Fibroblast of skin of abdomen (primary cell): Measurements from ENCODE around the gene DNAJC7.
"Not testable (repeated sequence)": the region's sequence is repeated elsewhere in the genome, so short reads cannot be mapped to it uniquely, and the experiment has no call there.

Source experiments
- DNase-seq: peaks from one replicate; pipeline ENCODE4 v3.0.0-alpha.2; 2013

The DNAJC7 gene

DNA sequence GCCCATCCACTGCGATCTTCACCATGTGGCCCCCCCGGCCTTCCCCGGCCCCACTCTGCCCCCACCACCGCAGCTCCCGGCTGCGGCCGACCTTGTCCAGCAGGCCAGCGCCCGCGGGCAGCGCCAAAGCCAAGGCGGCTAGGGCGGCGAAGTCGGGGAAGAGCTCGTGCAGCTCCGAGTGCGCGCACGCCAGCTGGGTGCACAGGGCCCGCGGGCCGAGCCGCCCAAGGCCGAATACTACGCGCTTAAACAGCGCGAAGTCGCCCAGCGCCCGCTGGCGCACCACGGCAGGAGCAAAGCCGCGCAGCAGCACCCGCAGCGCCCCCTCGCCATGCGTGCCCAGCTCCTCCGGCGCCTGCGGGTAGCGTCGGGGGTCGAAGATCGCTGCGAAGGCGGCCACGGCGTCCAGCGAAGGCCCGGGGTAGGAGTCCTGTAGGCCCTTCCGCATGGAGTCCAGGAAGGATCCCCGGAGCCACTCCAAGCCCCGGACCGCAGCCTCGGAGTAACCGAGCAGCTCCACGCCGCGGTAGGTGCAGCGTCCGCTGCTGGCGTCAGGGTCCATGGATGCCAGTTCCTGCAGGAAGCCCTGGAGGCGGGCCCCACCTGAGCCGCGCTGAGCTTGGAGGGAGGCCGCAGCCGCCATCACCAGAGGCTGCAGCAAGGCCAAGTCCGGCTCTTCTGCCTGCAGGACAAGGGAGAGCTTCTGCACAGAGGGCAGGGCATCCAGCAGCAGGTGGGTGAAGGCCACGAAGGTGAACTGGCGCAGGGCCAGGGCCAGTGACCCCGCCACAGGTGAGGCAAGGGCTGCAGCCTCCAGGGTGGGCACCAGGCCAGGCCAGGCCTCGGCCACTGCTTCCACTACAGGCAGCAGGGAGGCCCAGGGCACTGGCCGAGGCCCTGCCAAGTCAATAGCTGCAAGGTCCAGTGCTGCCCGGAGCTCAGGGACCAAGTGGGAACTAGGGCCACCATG lies 22.8 kb upstream of the DNAJC7 start:
- no peak for DNase-seq

DNA sequence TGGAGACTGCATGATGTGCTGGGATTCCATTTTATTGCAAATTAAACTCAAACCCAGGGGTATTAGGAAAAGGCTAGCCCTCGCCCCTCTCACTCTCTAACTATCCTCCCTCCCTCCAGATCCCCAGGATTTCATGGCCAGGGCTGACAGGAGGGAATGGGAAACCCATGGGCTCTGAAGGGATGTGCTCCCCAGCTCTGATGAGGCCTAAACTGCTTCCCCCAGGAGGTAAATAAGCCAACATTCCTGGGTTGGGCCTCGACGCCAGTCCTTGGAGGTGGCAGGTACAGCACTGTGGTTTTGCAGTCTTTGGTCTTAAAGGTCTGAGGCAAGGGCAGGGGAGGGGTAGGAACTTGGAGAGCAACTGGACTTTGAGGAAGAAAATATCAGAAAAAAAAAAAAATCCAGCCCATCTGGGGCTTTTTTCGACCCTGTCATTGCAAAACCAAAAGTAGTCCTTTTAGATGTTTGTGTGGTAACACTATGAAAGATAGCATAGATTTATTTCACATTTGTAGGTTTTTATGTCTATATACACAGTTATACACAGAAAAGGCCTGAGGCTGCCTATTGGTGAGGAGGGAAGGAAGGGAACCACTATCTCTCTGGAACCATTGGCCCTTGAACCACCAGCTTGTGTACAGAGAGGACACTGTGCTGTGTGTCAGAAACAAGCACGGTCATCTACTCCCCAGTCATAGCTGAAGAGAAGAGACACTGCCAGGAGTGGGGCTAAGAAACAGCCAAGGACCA lies 21.2 kb upstream of the DNAJC7 start:
- no peak for DNase-seq

DNA sequence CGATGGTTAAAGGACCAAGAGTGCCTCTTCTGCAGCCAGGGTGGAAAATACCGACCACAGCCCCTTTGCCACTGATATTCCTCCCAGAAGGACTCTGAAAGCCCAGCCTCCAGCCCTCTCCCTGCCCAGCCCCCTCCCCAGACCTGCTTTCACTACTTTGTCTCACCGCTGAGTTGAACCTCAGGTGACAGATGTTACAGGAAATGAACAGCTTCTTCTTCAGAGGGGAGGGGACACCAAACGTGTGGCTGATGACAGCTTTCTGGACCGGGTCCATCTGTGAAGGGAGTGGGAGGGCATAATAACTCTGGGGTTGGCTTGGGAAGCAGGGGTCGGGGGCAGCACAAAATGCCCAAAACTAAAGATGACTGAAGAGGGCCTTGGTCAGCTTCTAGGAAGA lies 16.8 kb upstream of the DNAJC7 start:
- no peak for DNase-seq

DNA sequence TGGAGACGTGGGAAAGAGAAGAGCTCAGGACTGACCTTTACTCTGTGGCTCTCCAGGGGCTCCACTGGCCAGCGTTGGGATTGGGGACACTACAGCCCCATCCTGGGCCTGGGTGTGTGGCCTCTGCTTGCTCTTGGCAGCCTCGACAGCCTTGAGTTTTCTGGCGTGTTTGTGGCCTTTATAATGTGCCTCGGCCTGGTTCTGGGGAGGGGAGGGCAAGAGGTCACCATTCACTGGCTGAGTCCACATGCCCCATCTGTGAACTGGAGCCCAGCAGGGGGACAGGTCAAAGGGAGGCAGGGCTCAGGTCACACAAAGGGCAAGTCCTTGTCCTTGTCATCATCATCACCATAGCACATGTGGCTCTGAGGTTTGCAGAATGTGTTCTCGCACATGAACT lies 14.3 kb upstream of the DNAJC7 start:
- no peak for DNase-seq

DNA sequence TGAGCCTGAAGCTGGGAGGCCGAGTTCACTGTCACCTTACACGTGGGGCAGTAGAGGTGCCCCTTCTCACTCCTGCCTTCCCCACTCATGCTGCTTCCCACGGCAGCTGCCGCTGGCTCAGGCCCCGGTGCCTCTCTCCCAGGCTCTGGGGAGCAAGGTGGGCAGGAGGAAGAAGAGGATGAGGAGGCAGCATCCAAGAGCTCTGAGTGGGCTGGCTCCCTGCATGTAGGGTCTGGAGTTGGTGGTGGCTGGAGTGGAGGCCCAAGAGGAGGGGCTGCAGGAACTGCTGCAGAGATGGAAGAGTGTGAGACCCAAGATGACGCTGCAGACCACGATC lies 11.5 kb upstream of the DNAJC7 start:
- DNase-seq: no peak

DNA sequence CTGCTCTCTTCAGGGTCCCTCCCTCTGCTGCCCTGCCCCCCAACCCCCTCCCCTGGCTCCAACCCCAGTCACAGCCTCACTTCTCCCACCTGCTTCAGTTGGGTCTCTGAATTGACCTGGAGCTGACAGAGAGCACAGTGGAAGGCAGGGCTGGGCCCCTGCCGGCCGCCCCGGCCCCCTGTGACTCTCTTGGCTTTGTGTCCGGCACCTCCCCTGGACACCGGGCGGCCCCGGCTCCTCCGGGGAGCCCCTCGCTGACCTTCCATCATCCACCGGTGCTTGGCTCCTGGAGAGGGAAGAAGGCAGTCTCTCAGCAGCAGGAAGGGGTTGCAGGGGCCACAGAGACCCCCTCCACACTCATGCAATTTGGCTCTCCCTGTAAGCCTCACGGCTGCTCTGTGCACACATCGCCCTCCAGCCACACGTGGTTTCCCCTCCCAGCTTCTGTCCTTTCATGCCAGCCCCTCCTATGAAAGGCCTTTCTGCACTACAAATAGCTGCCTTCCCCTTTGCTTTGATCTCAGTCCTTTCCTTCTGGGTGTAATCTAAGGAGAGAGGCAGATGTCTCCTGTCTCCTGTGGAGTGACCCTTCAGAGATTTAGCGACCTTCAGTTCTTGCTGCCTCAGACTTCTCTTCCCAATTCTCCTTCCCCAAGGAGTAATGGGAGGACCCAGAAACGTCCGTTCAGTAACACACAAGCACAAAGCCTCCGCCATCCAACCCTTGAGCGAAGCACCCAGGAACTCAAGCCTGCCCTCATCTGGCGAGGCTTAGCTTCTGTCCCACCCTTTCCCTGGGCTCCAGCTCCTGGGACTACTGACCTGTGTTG lies 10.9 kb upstream of the DNAJC7 start:
- DNase-seq: no peak

DNA sequence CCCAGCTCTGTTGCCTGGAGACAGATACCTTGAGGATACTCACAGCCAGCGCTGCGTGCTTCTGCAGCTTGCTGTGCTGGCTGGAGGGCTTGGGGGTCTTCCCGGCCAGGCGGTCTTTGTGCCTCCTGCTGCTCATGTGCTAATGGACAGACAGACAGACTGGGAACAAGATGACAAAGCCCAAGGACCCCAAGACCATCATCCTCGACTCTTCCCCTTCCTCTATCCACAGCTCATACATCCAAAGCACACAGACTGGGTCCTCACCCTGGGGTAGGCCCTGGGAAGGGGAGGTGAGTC lies 10.3 kb upstream of the DNAJC7 start:
- DNase-seq: no peak

DNA sequence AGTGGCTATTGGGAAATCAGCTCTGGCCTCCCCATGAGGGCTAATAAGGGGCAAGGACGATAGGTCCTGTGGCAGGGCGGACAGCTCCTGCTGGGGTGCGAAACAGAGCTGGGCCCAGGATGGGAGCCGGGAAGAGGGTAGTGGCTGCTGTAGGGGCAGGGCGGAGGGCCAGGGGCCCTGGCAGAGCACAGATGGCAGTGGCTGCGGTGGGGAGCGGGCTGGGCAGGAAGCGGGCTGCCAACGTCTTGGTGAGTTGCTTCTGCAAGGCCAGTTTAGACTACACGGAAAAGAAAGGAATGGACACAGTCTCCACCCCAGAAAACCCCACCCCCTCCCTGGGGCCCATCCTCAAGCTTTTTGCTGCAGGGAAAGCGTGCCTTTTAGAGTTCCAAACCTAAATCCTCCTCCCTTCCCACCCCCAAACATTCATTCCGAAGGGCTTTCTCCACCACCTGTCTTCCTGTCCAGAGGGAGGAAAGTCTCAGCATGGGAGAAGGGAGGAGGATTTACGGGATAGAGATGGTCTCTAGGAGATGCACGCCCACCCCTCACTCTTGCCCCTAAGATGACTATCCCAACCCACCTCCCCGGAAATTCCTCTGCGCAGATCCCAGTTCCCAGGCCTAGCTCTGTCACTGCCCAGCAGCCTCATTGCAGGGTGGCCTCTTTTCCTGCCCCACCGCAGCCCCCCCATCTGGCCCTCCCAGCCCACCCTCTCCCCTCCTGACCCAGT lies 9.8 kb upstream of the DNAJC7 start:
- DNase-seq: no peak

DNA sequence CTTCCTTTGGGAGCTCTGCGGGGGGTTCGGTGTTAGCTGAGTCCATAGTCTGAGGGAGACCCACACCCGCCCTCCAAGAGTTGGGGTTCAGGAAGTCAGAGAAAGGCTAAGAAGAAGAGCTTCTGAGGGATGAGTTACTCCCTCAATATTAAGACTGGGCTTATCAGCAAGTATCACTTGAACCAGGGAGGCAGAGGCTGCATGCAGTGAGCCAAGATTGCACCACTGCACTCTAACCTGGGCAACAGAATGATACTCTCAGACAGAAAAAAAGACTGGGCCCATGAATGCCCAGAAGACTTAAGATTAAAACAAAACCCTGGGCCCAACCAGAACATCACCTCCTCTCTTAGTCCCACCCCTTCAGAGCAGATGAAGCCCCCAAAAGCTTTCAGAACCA lies 8.7 kb upstream of the DNAJC7 start:
- DNase-seq: no peak

DNA sequence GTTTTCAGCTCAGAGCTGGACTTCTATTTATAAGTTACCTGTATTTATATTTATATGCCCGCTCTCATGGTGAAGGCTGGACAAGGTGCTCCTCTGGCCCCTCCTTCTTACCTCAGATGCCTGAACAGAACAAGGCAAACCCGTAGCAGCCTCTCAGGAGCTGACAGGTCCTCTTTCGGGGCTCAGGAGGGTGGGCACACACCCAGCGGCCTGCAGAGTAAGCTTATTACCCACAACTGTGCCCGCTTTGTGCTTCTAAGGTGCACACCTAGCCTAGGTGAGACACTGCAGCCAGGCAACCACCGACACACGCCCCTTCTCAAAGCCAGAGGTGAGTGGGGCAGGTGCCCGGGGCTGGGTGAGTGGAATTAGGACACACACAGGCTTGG lies 7.9 kb upstream of the DNAJC7 start:
- no peak for DNase-seq

DNA sequence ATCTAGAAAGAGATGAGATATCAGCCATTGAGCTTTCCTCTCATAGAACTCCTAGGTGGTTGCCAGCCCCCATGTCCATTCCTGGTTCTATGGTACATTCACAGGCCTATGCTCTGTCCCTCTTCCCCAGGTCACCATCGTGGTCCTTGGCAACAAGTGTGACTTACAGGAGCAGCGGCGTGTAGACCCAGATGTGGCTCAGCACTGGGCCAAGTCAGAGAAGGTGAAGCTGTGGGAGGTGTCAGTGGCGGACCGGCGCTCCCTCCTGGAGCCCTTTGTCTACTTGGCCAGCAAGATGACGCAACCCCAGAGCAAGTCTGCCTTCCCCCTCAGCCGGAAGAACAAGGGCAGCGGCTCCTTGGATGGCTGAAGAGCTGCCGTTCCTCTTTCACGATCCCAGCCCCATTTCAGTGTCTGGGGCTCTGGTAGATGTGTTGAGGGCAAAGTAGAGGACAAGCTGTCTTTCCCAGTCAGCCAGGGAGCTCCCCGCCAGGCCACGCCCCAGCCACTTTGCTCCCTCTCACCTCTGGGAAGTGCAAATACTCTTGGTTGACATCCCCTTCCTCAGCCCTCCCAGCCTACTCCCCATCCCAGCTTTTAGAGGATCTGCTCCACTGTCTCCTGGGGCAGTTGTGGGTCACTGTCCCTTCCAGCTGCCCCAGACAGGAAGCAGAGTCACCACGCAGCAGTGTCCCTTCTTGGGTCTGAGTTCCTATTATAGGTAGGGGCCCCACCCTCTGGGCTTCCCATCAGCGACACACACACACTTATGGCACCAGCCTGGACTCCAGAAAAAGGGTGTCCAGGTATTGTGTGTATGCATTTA lies 6.5 kb upstream of the DNAJC7 start:
- no peak for DNase-seq

DNA sequence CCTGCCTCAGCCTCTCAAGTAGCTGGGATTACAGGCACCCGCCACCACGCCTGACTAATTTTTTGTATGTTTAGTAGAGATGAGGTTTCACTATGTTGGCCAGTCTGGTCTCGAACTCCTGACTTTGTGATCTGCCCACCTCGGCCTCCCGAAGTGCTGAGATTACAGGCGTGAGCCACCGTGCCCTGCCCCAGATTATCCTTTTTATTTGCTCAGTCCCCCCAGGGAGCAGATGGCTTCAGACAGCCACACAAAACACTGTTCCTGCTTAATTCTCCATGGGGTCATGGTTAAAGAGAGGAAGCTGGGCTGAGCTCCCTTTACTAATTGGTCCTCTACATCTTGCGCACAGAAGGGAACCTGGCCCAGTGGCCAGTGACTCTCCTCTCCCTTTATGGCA lies 3.6 kb upstream of the DNAJC7 start:
- not testable (repeated sequence) for DNase-seq

DNA sequence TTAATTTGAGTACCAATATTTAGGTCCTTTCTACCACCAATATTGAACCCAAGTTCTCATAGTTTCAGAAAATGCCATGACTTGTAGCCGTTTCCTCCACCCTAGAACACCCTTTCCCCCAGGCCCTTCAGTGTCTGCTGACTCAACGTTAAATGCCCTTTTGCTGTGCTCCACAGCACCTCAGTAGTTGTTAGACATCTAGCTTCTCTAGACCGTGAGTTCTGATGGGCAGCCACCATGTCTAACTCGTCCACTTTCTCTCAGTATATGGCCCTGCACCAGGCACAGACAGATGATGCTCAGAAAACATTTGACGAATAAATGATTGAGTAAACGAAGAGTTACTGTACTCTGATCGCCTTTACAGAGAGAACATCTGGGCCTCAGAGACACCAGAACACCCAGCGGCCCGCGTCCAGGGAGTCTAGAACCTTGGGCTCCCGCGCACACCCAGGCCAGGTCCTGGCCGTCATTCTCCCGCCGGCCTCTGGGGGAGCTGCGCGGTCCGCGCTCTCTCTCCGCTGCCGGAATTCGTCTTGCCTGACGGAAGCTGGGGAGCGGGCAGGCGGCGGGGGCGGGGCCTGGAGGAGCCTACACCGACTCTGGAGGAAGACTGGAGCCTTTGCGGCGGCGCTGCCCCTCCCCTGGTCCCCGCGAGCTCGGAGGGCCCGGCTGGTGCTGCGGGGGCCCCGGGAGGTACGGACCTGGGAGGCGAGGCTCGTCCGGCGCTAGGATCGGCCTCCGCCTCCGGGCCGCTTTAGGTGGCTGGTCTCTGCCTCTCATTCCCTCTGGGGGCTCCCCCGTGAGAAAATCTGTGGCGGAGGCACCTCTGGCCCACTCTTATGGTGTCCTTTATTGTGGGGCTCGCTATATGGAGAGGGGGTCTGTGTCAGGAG lies 2.5 kb upstream of the DNAJC7 start, which contains the start of gene NKIRAS2:
NKIRAS2 (plus strand) TSS at position 582 of the 896 bp plus-strand sequence. CDS start 1,488 bp downstream, outside the sequence.
- DNase-seq: peak; percentile 89

DNA sequence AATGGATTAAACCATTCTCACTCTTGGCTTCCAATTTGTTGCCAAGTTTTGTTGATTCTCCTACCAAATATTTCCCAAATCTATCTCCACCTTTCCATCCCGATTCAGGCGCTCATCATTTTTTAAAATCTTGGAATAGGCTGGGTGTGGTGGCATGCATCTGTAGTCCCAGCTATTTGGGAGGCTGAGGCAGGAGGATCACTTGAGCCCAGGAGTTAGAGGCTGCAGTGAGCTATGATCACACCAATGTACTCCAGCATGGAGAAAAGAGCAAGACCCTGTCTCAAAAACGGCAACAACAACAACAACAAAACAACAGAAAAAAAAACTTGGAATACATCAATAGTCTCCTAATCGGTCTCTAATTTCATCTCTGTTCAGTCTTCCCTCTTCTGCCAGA lies 1.7 kb upstream of the DNAJC7 start:
- DNase-seq: no peak

DNA sequence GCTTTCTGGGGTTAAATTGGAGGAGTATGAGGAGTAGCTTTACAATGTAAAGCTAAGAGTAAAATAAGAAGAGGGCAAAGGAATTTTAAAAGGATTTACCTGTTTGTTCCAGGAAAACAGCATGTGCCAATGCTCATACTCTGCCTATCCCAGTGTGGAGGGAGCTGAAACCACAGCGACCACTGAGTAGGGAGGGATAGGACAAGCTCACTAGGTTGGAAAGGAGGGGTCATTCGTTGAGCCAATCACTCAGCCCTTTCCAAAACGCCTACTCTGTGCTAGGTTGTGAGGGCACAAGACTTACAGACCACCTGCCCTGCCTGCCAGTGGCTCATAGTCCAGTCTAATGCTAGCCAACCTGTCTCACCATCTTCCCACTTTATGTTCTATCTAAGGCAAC lies 1.1 kb upstream of the DNAJC7 start:
- DNase-seq: no peak

DNA sequence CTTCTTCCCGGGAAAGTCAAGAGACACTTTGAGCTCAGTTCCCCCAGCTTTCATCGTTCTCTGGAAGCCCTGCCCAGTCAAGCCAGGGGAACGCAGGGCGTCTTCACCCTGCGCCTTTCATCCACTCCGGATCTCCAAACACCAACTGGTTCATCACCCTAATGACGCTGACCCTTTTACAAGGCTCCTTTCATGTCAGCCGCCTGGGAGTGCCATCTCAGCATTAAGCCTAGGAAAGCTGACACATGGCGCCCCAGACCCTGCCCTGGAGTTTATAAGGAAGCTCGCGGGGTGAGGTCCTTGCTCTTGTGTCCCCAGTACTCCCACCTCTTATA lies 594 bp upstream of the DNAJC7 start:
- no peak for DNase-seq

DNA sequence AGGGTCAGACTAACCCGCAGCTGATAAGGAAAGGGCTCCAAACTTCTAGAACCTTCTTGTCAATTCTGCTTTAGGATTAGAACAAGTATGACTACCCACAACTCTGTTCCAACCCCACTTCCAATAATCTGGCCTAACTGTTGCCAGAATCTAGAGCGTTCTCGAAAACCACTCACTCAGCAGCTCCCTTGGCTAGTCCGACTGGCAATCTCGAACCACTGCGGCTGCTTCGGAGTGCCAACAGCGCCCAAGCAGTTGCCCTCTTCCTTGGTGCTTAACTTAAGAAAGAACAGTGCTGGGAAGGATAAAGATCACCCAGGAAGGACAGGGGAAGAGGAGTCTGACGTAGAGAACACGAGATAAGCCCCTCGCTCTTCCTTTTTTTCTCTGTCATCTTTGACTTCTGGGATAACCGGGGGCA lies 818 bp downstream of the DNAJC7 start:
- DNase-seq: no peak

DNA sequence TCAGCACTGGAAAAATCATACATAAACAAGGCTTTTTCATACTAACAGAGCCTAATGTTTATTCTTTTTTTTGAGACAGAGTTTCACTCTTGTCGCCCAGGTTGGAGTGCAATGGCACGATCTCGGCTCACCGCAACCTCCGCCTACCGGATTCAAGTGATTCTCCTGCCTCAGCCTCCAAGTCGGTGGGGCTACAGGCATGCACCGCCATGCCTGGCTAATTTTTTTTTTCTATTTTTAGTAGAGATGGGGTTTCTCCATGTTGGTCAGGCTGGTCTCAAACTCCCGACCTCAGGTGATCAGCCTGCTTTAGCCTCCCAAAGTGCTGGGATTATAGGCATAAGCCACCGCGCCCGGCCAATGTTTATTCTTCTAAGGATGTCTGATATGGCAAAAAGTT lies 3.5 kb downstream of the DNAJC7 start:
- DNase-seq: not testable (repeated sequence)

DNA sequence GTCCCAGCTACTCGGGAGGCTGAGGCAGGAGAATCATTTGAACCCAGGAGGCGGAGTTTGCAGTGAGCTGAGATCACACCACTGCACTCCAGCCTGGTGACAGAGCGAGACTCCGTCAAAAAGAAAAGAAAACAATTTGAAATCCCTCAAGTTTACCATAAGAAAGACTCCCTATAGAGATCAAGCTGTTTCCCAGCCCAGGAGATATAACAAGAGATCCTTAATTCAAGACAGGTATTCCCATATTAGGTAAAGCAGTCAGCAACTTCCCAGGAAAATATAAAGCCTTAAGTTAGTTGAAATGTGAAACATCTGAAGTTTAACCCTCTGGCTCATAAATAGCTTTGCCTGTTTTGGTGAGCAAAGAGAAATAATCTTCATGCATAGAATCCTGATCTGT lies 4.9 kb downstream of the DNAJC7 start:
- not testable (repeated sequence) for DNase-seq

DNA sequence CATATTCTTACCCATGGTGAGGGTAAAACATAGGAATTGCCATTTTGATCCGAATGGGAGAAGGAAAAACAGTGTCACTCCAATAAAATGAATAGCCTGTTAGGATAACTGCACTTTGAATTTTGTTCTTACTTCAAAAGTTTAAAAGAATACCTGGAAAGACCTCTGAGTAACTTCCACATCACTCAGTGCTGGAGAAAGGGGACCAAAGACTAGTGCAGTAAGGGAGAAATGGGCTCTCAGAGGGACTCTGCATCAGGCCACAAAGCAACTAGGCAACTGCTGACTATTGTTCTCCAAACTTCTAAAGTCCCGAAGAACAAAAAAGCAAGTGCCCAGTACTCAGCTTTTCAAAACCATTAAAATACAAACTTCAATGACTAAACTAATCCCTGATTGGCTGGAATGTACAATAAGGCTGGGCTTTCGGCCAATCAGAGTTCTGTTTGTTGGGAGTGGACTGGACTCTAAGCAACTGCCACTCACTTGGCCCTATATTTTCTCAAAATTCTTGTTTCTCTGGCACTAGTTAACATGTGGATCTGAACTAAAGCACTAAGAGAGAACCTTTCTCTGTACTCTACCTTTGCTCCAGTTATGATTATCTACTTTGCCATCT lies 6.2 kb downstream of the DNAJC7 start:
- DNase-seq: no peak
